Measurements from ENCODE around the gene LCE3C.
"Not testable (repeated sequence)": the region's sequence is repeated elsewhere in the genome, so short reads cannot be mapped to it uniquely, and the experiment has no call there.

LCE3C gene

GRCh38 chr1:152599934-152600333, at the start of gene LCE3C:
TSS of gene LCE3C (plus strand) at chr1:152600234. CDS start at chr1:152600732, 498 bp downstream.
- no peak for DNase-seq

GRCh38 chr1:152565115-152565514, 34.9 kb upstream of the LCE3C start:
- no peak for DNase-seq

GRCh38 chr1:152565535-152566215, 34.4 kb upstream of the LCE3C start:
- DNase-seq = no peak

- DNase-seq = no peak
Observed at GRCh38 chr1:152566681-152567080, 33.4 kb upstream of the LCE3C start, which contains the start of gene LCE3E. TSS of gene LCE3E (minus strand) at chr1:152566780. CDS start at chr1:152566208, 572 bp downstream.

- DNase-seq = no peak
Observed at GRCh38 chr1:152577168-152577567, 22.9 kb upstream of the LCE3C start.

GRCh38 chr1:152579526-152579925, 20.5 kb upstream of the LCE3C start:
- not testable (repeated sequence) for DNase-seq

- no peak for DNase-seq
Observed at GRCh38 chr1:152580433-152580832, 19.6 kb upstream of the LCE3C start, which contains the start of gene LCE3D. TSS of gene LCE3D (minus strand) at chr1:152580516. CDS start at chr1:152579936, 580 bp downstream.

- DNase-seq = no peak
Observed at GRCh38 chr1:152582647-152583046, 17.4 kb upstream of the LCE3C start.

- no peak for DNase-seq
Observed at GRCh38 chr1:152585586-152585985, 14.4 kb upstream of the LCE3C start.

GRCh38 chr1:152596986-152597385, 3.0 kb upstream of the LCE3C start:
- no peak for DNase-seq

GRCh38 chr1:152613511-152613910, 13.5 kb downstream of the LCE3C start, which contains the start of gene LCE3B:
TSS of gene LCE3B (plus strand) at chr1:152613811. CDS start at chr1:152613811, 0 bp downstream.
- no peak for DNase-seq

- no peak for DNase-seq
Observed at GRCh38 chr1:152621993-152622392, 22.0 kb downstream of the LCE3C start.

- DNase-seq = no peak
Observed at GRCh38 chr1:152622803-152623202, 22.8 kb downstream of the LCE3C start, which contains the start of gene LCE3A. TSS of gene LCE3A (minus strand) at chr1:152623103. CDS start at chr1:152623103, 0 bp downstream.

GRCh38 chr1:152623203-152623844, 23.3 kb downstream of the LCE3C start:
- DNase-seq = no peak

- no peak for DNase-seq
Observed at GRCh38 chr1:152626744-152627143, 26.7 kb downstream of the LCE3C start.

- DNase-seq = no peak
Observed at GRCh38 chr1:152630596-152630995, 30.6 kb downstream of the LCE3C start.

- no peak for DNase-seq
Observed at GRCh38 chr1:152640351-152640750, 40.3 kb downstream of the LCE3C start.

GRCh38 chr1:152643945-152644344, 43.9 kb downstream of the LCE3C start:
- no peak for DNase-seq

- DNase-seq = no peak
Observed at GRCh38 chr1:152645146-152645545, 45.1 kb downstream of the LCE3C start.

- no peak for DNase-seq
Observed at GRCh38 chr1:152646656-152647055, 46.6 kb downstream of the LCE3C start.

Data from stimulated activated CD4-positive, alpha-beta T cell treated with anti-CD3 and anti-CD28 coated beads, Interleukin-4, amount 100 ng/mL, for 4 hours (primary cell).